Measurements from ENCODE around the gene SUFU.
"Not testable (repeated sequence)": the region's sequence is repeated elsewhere in the genome, so short reads cannot be mapped to it uniquely, and the experiment has no call there.

The SUFU gene

GRCh38 chr10:102480396-102480795 lies 23.4 kb upstream of the SUFU start:
- DNase-seq: no peak

GRCh38 chr10:102484021-102484420 lies 19.8 kb upstream of the SUFU start:
- no peak for DNase-seq

GRCh38 chr10:102485093-102485784 lies 18.5 kb upstream of the SUFU start:
- no peak for DNase-seq

- DNase-seq: no peak
Measured at GRCh38 chr10:102491136-102491535, 12.6 kb upstream of the SUFU start.

- DNase-seq: no peak
Measured at GRCh38 chr10:102492344-102492939, 11.3 kb upstream of the SUFU start.

- no peak for DNase-seq
Measured at GRCh38 chr10:102492983-102493382, 10.8 kb upstream of the SUFU start.

- DNase-seq: no peak
Measured at GRCh38 chr10:102493771-102494170, 10.0 kb upstream of the SUFU start.

- no peak for DNase-seq
Measured at GRCh38 chr10:102497545-102497944, 6.2 kb upstream of the SUFU start.

GRCh38 chr10:102499356-102499755 lies 4.4 kb upstream of the SUFU start:
- DNase-seq: no peak

GRCh38 chr10:102500686-102501085 lies 3.1 kb upstream of the SUFU start:
- DNase-seq: not testable (repeated sequence)

- no peak for DNase-seq
Measured at GRCh38 chr10:102501201-102502028, 2.4 kb upstream of the SUFU start.

GRCh38 chr10:102502029-102502336 lies 1.8 kb upstream of the SUFU start:
- DNase-seq: peak; percentile 99

- peak; percentile 95 for DNase-seq
Measured at GRCh38 chr10:102502337-102503151, 1.2 kb upstream of the SUFU start, which contains the start of gene ACTR1A. ACTR1A (minus strand) TSS chr10:102502712; CDS start chr10:102502647, 65 bp downstream.

GRCh38 chr10:102504179-102504975 lies 605 bp downstream of the SUFU start:
- DNase-seq: peak; percentile 25

GRCh38 chr10:102504976-102505300 lies 1.2 kb downstream of the SUFU start:
- DNase-seq: no peak

GRCh38 chr10:102505462-102506115 lies 1.8 kb downstream of the SUFU start:
- no peak for DNase-seq

- no peak for DNase-seq
Measured at GRCh38 chr10:102507521-102507920, 3.7 kb downstream of the SUFU start.

- no peak for DNase-seq
Measured at GRCh38 chr10:102508506-102508905, 4.7 kb downstream of the SUFU start.

- no peak for DNase-seq
Measured at GRCh38 chr10:102509387-102509786, 5.6 kb downstream of the SUFU start.

- no peak for DNase-seq
Measured at GRCh38 chr10:102511583-102512274, 8.0 kb downstream of the SUFU start.
